IPS DF 6.9 (cell line): Measurements from ENCODE around the gene PDE2A.

Experiments
- DNase-seq: peaks from one replicate; pipeline ENCODE4 v3.0.0-alpha.2; 2013; ENCODE audit warnings: low read depth, low spot score
- H3K27ac ChIP-seq: one replicate; pipeline ENCODE4 v1.5.1; 2013; ENCODE audit warnings: low read length, control low read depth
- H3K27me3 ChIP-seq: 2 replicates; pipeline ENCODE4 v1.6.1; 2013; ENCODE audit warnings: mild to moderate bottlenecking, low read length; ENCODE audit not compliant: control insufficient read depth, insufficient read depth
- H3K36me3 ChIP-seq: 2 replicates; pipeline ENCODE4 v1.6.1; 2013; ENCODE audit warnings: low read length; ENCODE audit not compliant: control insufficient read depth, insufficient read depth
- H3K4me1 ChIP-seq: 2 replicates; pipeline ENCODE4 v1.6.1; 2013; ENCODE audit warnings: low read length; ENCODE audit not compliant: control insufficient read depth, insufficient read depth
- H3K4me3 ChIP-seq: 2 replicates; pipeline ENCODE4 v1.5.1; 2013; ENCODE audit warnings: mild to moderate bottlenecking, low read length
- H3K9me3 ChIP-seq: 2 replicates; pipeline ENCODE4 v1.6.1; 2013; ENCODE audit warnings: low read length, inconsistent platforms; ENCODE audit not compliant: control insufficient read depth, insufficient read depth
- WGBS: extraction: QIAGEN DNeasy Blood & Tissue Kit; methylation state at CpG from one replicate; pipeline ENCODE4 v1.1.7; 2013; ENCODE audit warnings: mixed read lengths, missing lambda C conversion rate; ENCODE audit not compliant: insufficient read length, insufficient coverage; 5-methylcytosine and 5-hydroxymethylcytosine counted together

Gene PDE2A

DNA sequence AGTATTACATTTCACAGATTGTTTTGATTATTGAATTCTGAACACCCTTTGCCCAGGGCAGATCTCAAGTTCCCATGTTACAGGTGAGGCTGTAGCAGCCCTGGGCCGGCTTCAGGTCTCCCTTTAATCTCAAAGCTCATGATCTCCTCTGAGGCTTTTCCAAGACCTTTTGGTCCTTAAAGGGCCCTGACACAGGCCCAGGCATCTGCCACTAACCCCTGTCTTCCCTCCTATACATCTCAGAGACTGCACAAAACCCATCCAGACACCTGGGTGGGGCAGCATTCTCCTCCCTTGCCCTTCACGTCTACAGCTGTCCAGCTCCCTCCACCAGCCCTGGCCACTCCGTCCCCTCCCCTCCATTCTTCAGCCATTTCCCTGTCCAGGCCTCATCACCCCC lies 37.8 kb downstream of the PDE2A start:
- peaks cover 14% of the 10 kb centered on the region for H3K27me3 ChIP-seq
- DNase-seq: no peak
- no peaks in the 10 kb centered on the region for H3K36me3 ChIP-seq
- H3K4me3 ChIP-seq: no peak overlapping the region
- H3K27ac ChIP-seq: no peak overlapping the region
- peaks cover 12% of the 10 kb centered on the region for H3K4me1 ChIP-seq
- no CpG with 5 or more reads among the region's 3 CpGs for WGBS
- H3K9me3 ChIP-seq: no peaks in the 10 kb centered on the region

DNA sequence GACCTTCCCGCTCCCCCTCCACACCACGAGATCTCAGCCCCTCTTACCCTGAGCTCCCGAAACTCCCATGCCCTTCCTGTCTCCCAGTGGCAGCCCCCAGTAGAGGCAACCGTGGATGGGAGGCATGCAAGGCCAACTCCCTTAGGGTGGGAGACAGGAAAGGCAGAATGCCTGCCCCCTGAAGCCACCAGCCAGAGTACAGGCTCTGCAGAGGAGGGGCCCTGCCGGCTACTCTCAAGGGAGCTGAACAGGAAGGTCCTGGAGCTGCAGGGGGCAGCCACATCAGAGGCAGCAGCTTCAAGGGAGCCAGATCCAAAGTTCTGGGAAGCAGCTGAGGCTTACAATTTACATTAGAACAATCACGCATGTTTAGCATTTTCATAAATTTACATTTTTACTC lies 38.3 kb downstream of the PDE2A start:
- peaks cover 10% of the 10 kb centered on the region for H3K27me3 ChIP-seq
- DNase-seq: no peak
- WGBS: no CpG with 5 or more reads among the region's 6 CpGs
- H3K4me3 ChIP-seq: no peak overlapping the region
- peaks cover 12% of the 10 kb centered on the region for H3K4me1 ChIP-seq
- H3K36me3 ChIP-seq: no peaks in the 10 kb centered on the region
- no peak overlapping the region for H3K27ac ChIP-seq
- no peaks in the 10 kb centered on the region for H3K9me3 ChIP-seq

GRCh38 chr11:72635309-72635915 lies 38.8 kb downstream of the PDE2A start:
- Histone ChIP-seq H3K4me1 (peaks cover 12% of the 10 kb centered on the region), H3K27ac (no peak overlapping the region), H3K9me3 (no peaks in the 10 kb centered on the region), H3K4me3 (no peak overlapping the region), H3K36me3 (no peaks in the 10 kb centered on the region), H3K27me3 (peaks cover 5% of the 10 kb centered on the region; the same call in 1 of the 2 replicates)
- WGBS: no CpG with 5 or more reads among the region's 9 CpGs
- DNase-seq: no peak

GRCh38 chr11:72634472-72635095 lies 39.6 kb downstream of the PDE2A start:
- no CpG with 5 or more reads among the region's 7 CpGs for WGBS
- DNase-seq: no peak
- H3K9me3 ChIP-seq: no peaks in the 10 kb centered on the region
- H3K36me3 ChIP-seq: no peaks in the 10 kb centered on the region
- H3K27me3 ChIP-seq: no peaks in the 10 kb centered on the region; the same call in 1 of the 2 replicates
- H3K4me1 ChIP-seq: peaks cover 12% of the 10 kb centered on the region
- no peak overlapping the region for H3K27ac ChIP-seq
- H3K4me3 ChIP-seq: no peak overlapping the region

- peaks cover 12% of the 10 kb centered on the region for H3K4me1 ChIP-seq
- no peaks in the 10 kb centered on the region; the same call in 1 of the 2 replicates for H3K27me3 ChIP-seq
- H3K36me3 ChIP-seq: no peaks in the 10 kb centered on the region
- no peak for DNase-seq
- H3K27ac ChIP-seq: no peak overlapping the region
- H3K9me3 ChIP-seq: no peaks in the 10 kb centered on the region
- H3K4me3 ChIP-seq: no peak overlapping the region
- WGBS: no CpG with 5 or more reads among the region's 9 CpGs
Measured at GRCh38 chr11:72634016-72634415, 40.2 kb downstream of the PDE2A start.

GRCh38 chr11:72633068-72633467 lies 41.2 kb downstream of the PDE2A start:
- Histone ChIP-seq H3K4me3 (no peak overlapping the region), H3K9me3 (no peaks in the 10 kb centered on the region), H3K27ac (no peak overlapping the region), H3K4me1 (peaks cover 12% of the 10 kb centered on the region), H3K27me3 (no peaks in the 10 kb centered on the region), H3K36me3 (no peaks in the 10 kb centered on the region)
- no CpG with 5 or more reads among the region's 4 CpGs for WGBS
- DNase-seq: no peak

- no peaks in the 10 kb centered on the region for H3K9me3 ChIP-seq
- DNase-seq: no peak
- peaks cover 6% of the 10 kb centered on the region for H3K4me1 ChIP-seq
- no peak overlapping the region for H3K27ac ChIP-seq
- no CpG with 5 or more reads among the region's 18 CpGs for WGBS
- H3K27me3 ChIP-seq: no peaks in the 10 kb centered on the region
- no peak overlapping the region for H3K4me3 ChIP-seq
- H3K36me3 ChIP-seq: peaks cover 3% of the 10 kb centered on the region; the same call in 1 of the 2 replicates
Measured at GRCh38 chr11:72631806-72632731, 42.2 kb downstream of the PDE2A start.

- H3K4me1 ChIP-seq: 0 out of 2 replicates have a peak, but pooled peaks cover 3% of the 10 kb centered on the region
- H3K9me3 ChIP-seq: no peaks in the 10 kb centered on the region
- WGBS: no CpG with 5 or more reads among the region's 16 CpGs
- peaks cover 3% of the 10 kb centered on the region; the same call in 1 of the 2 replicates for H3K36me3 ChIP-seq
- no peak overlapping the region for H3K4me3 ChIP-seq
- no peaks in the 10 kb centered on the region for H3K27me3 ChIP-seq
- no peak for DNase-seq
- no peak overlapping the region for H3K27ac ChIP-seq
Measured at GRCh38 chr11:72630104-72630852, 43.9 kb downstream of the PDE2A start.

- H3K27ac ChIP-seq: no peak overlapping the region
- no CpG with 5 or more reads among the region's 5 CpGs for WGBS
- no peak for DNase-seq
Measured at GRCh38 chr11:72629266-72629665, 45.0 kb downstream of the PDE2A start.

More at GRCh38 chr11:72629266-72629665, 45.0 kb downstream of the PDE2A start:
- H3K27me3 ChIP-seq: no peaks in the 10 kb centered on the region
- peaks cover 3% of the 10 kb centered on the region; the same call in 1 of the 2 replicates for H3K36me3 ChIP-seq
- H3K9me3 ChIP-seq: no peaks in the 10 kb centered on the region
- no peak overlapping the region for H3K4me3 ChIP-seq
- 0 out of 2 replicates have a peak, but pooled peaks cover 3% of the 10 kb centered on the region for H3K4me1 ChIP-seq
